Upper lobe of left lung (tissue), 6 donors: ENCODE data around the gene EPS8L2. TPM values are rescaled to one million over a fixed set of nuclear protein-coding genes. Genes with fewer than 3 reads are reported as not detected.

Experiments used
- ATAC-seq, 2 donors: fragments of 200-7000 bp; cut with Tn5 transposase; one replicate each; pipeline ENCODE4 v1.9.1; 2022; ENCODE audit warnings: mild to moderate bottlenecking in 2 of 2, moderate library complexity in 2 of 2; ENCODE audit not compliant: low FRiP score in 2 of 2
- DNase-seq, 2 donors: peaks; one replicate each; pipeline ENCODE4 v3.0.0-alpha.2; 2019 to 2020
- H3K27ac ChIP-seq, 4 donors: fragments of 200-600 bp; sonication (generic); one replicate each; pipeline ENCODE4 v1.5.1; 2016 to 2019
- H3K27me3 ChIP-seq, 4 donors: fragments of 200-600 bp; sonication (generic); one replicate each; pipeline ENCODE4 v1.5.1; 2017 to 2019
- H3K36me3 ChIP-seq, 4 donors: fragments of 200-600 bp; sonication (generic); one replicate each; pipeline ENCODE4 v1.5.1; 2016 to 2019
- H3K4me1 ChIP-seq, 4 donors: fragments of 200-600 bp; sonication (generic); one replicate each; pipeline ENCODE4 v1.5.1; 2018 to 2019
- H3K4me3 ChIP-seq, 4 donors: fragments of 200-600 bp; sonication (generic); one replicate each; pipeline ENCODE4 v1.5.1; 2017 to 2019; ENCODE audit warnings: mild to moderate bottlenecking in 2 of 4, moderate library complexity in 1 of 4
- H3K9me3 ChIP-seq, 4 donors: fragments of 200-600 bp; sonication (generic); one replicate each; pipeline ENCODE4 v1.5.1; 2018 to 2019
- CTCF ChIP-seq, 6 experiments: fragments of 450-650 bp in 4 of 6; fragments of 200-600 bp in 2 of 6; sonication (generic) in 2 of 6; IDR thresholded peaks; one replicate each; pipeline ENCODE4 v1.5.1; 2016 to 2019; ENCODE audit warnings: antibody characterized with exemption in 6 of 6
- EP300 ChIP-seq, 4 donors: sonication (generic); formaldehyde crosslinking; IDR thresholded peaks; one replicate each; pipeline ENCODE4 v1.5.1; 2017; ENCODE audit warnings: antibody characterized with exemption in 4 of 4, control low read depth in 2 of 4
- POLR2A ChIP-seq, 4 donors: fragments of 450-650 bp; IDR thresholded peaks; one replicate each; pipeline ENCODE4 v1.5.1; 2016 to 2017; ENCODE audit warnings: antibody characterized with exemption in 4 of 4, mild to moderate bottlenecking in 2 of 4
- POLR2AphosphoS5 ChIP-seq, 2 donors: sonication (generic); formaldehyde crosslinking; IDR thresholded peaks; one replicate each; pipeline ENCODE4 v1.5.1; 2017; ENCODE audit warnings: antibody characterized with exemption in 2 of 2
- whole genome bisulfite sequencing, 2 donors: methylation state at CpG; one replicate each; pipeline ENCODE4 v1.1.5; 2017 to 2018; 5-methylcytosine and 5-hydroxymethylcytosine counted together
- total RNA-seq, 6 donors: library from RNA; depleted of rRNA in 4 of 6; stranded (reverse); fragments of >200 nt in 4 of 6; gene quantifications; one replicate each; pipeline versions ENCODE4 v1.1.0 to v1.2.1, GENCODE V29; 2016 to 2021
- donor health status: DM: no; HTN: no; CAD: no; lungs with moderate emphysema.
- donor health status: DM: no; HTN: yes; CAD: no; lungs with severe emphysema.

Gene EPS8L2
- total RNA-seq, 6 donors from 2014 or later: 120 to 497 (median 199) TPM

GRCh38 chr11:679271-680207 is 26.5 kb upstream of the EPS8L2 start:
- Histone ChIP-seq H3K4me3 (no peak overlapping the region), H3K27ac (no peak overlapping the region), H3K4me1 (no peaks in the 10 kb centered on the region), H3K9me3 (no peaks in the 10 kb centered on the region), H3K36me3 (peaks cover 10 to 66% (median 33%) of the 10 kb centered on the region in 4 donors), H3K27me3 (no peaks in the 10 kb centered on the region)
- ATAC-seq (no peak), DNase-seq (peak in 1 of 2 donors; percentile 81)
- no peak for TF ChIP-seq CTCF (IDR thresholded peaks at IDR 0.05)
- no peak for TF ChIP-seq POLR2AphosphoS5 (IDR thresholded peaks at IDR 0.05)
- no peak for TF ChIP-seq POLR2A (IDR thresholded peaks at IDR 0.05)
- no peak for TF ChIP-seq EP300 (IDR thresholded peaks at IDR 0.05)
- 95 to 97% methylated on average over 23 to 36 of the region's 36 CpGs for WGBS, 2 donors

- peak in 1 of 2 donors; percentile 28 for ATAC-seq
- peaks cover 9 to 69% (median 33%) of the 10 kb centered on the region in 4 donors for H3K36me3 ChIP-seq
- WGBS, 2 donors: 89 to 90% methylated on average over 7 to 18 of the region's 19 CpGs
Observed at GRCh38 chr11:680476-680875, 25.6 kb upstream of the EPS8L2 start.

GRCh38 chr11:680970-681369 is 25.1 kb upstream of the EPS8L2 start:
- DNase-seq (no peak), ATAC-seq (peak in 1 of 2 donors; percentile 36)
- no peak overlapping the region for H3K4me3 ChIP-seq
- peaks cover 9 to 73% (median 35%) of the 10 kb centered on the region in 4 donors for H3K36me3 ChIP-seq
- no peak for TF ChIP-seq POLR2AphosphoS5 (IDR thresholded peaks at IDR 0.05)
- TF ChIP-seq EP300 (IDR thresholded peaks at IDR 0.05): no peak
- TF ChIP-seq CTCF (IDR thresholded peaks at IDR 0.05): no peak
- TF ChIP-seq POLR2A (IDR thresholded peaks at IDR 0.05): no peak
- no peak overlapping the region for H3K27ac ChIP-seq
- no peaks in the 10 kb centered on the region for H3K27me3 ChIP-seq
- no peaks in the 10 kb centered on the region for H3K9me3 ChIP-seq
- no peaks in the 10 kb centered on the region for H3K4me1 ChIP-seq
- 92 to 93% methylated on average over 13 of the region's 13 CpGs for WGBS, 2 donors

More at GRCh38 chr11:680476-680875, 25.6 kb upstream of the EPS8L2 start:
- H3K27me3 ChIP-seq: no peaks in the 10 kb centered on the region
- no peaks in the 10 kb centered on the region for H3K4me1 ChIP-seq
- H3K27ac ChIP-seq: no peak overlapping the region
- no peak overlapping the region for H3K4me3 ChIP-seq
- no peaks in the 10 kb centered on the region for H3K9me3 ChIP-seq
- TF ChIP-seq EP300 (IDR thresholded peaks at IDR 0.05): no peak
- no peak for TF ChIP-seq CTCF (IDR thresholded peaks at IDR 0.05)
- no peak for TF ChIP-seq POLR2AphosphoS5 (IDR thresholded peaks at IDR 0.05)
- TF ChIP-seq POLR2A (IDR thresholded peaks at IDR 0.05): no peak
- DNase-seq: no peak

- TF ChIP-seq POLR2AphosphoS5 (IDR thresholded peaks at IDR 0.05) (no peak), POLR2A (IDR thresholded peaks at IDR 0.05) (no peak), CTCF (IDR thresholded peaks at IDR 0.05) (no peak), EP300 (IDR thresholded peaks at IDR 0.05) (no peak)
- no peak overlapping the region for H3K4me3 ChIP-seq
- no peak overlapping the region for H3K27ac ChIP-seq
- no peaks in the 10 kb centered on the region for H3K9me3 ChIP-seq
- WGBS, 2 donors: 94 to 96% methylated on average over 27 to 30 of the region's 30 CpGs
- H3K4me1 ChIP-seq: no peaks in the 10 kb centered on the region
- DNase-seq (peak in 1 of 2 donors; percentile 58), ATAC-seq (no peak)
- no peaks in the 10 kb centered on the region for H3K27me3 ChIP-seq
- H3K36me3 ChIP-seq: peaks cover 7 to 80% (median 47%) of the 10 kb centered on the region in 4 donors
Observed at GRCh38 chr11:686451-687243, 19.4 kb upstream of the EPS8L2 start.
